ENCODE results near the gene FAM180B. TPM values are rescaled to one million over a fixed set of nuclear protein-coding genes. Genes with fewer than 3 reads are reported as not detected.

The FAM180B gene
- total and polyA plus RNA-seq, 2 of the 8 experiments (the other 6 are each of a cell fraction or from before 2014, with no cell fraction given): 0.09 TPM; not detected in 1

- Histone ChIP-seq H3K79me2 (ENCODE audit: control insufficient read depth in 1 of 2, insufficient read depth in 2 of 2, low read length in 2 of 2) (no peaks in the 10 kb centered on the region), H3K27ac (ENCODE audit: low read depth, low read length) (no peak overlapping the region), H3K23ac (ENCODE audit: insufficient read length) (no peak overlapping the region), H2AFZ (ENCODE audit: low read length) (no peak overlapping the region), H3K4me3 (ENCODE audit: extremely low read depth in 1 of 4, insufficient read depth in 2 of 4, low read depth in 3 of 4, low read length in 4 of 4) (no peak overlapping the region), H4K8ac (ENCODE audit: extremely low read depth, insufficient read depth, low read length) (no peak overlapping the region), H4K20me1 (replicated peaks in 1 of 2; ENCODE audit: control insufficient read depth in 1 of 2, insufficient read depth in 2 of 2, low read length in 2 of 2) (no peaks in the 10 kb centered on the region), H2BK12ac (ENCODE audit: low read depth, low read length) (no peak overlapping the region), H3K9me3 (ENCODE audit: insufficient read depth in 2 of 2, low read depth in 1 of 2, low read length in 1 of 2) (no peaks in the 10 kb centered on the region), H3K27me3 (replicated peaks in 1 of 4; ENCODE audit: control insufficient read depth in 3 of 4, extremely low read depth in 1 of 4, insufficient read depth in 3 of 4, low read length in 3 of 4) (no peaks in the 10 kb centered on the region), H3K79me1 (ENCODE audit: low read depth, low read length) (no peaks in the 10 kb centered on the region), H2AK5ac (ENCODE audit: low read depth, low read length) (no peak overlapping the region), H3K36me3 (ENCODE audit: control insufficient read depth in 2 of 4, insufficient read depth in 4 of 4, low read length in 3 of 4) (no peaks in the 10 kb centered on the region; a peak in 1 of 8 replicates), H3K14ac (ENCODE audit: insufficient read length) (no peak overlapping the region), H3K4me1 (replicated peaks in 1 of 4; ENCODE audit: control insufficient read depth in 3 of 4, insufficient read depth in 4 of 4, low read length in 3 of 4) (no peaks in the 10 kb centered on the region; a peak in 1 of 7 replicates), H3K23me2 (ENCODE audit: low read depth, low read length) (no peaks in the 10 kb centered on the region), H2BK120ac (replicated peaks; ENCODE audit: low read depth, low read length) (no peak overlapping the region), H2BK20ac (ENCODE audit: low read length) (no peak overlapping the region), H2BK5ac (ENCODE audit: low read depth, low read length) (no peak overlapping the region), H3K9ac (replicated peaks in 1 of 4; ENCODE audit: extremely low read depth in 1 of 4, low read depth in 3 of 4, low read length in 3 of 4) (no peak overlapping the region), H3K56ac (replicated peaks; ENCODE audit: insufficient read length, low read depth, low read length) (no peak overlapping the region), H3K18ac (ENCODE audit: extremely low read depth, low read length) (no peak overlapping the region), H3K4me2 (ENCODE audit: insufficient read depth in 1 of 2, low read depth in 2 of 2, low read length in 2 of 2) (no peak overlapping the region), H2BK15ac (ENCODE audit: low read length) (no peak overlapping the region), H4K5ac (ENCODE audit: insufficient read length, low read depth, low read length) (no peak overlapping the region), H3K4ac (replicated peaks; ENCODE audit: insufficient read length, low read depth, low read length) (no peak overlapping the region), H4K91ac (replicated peaks; ENCODE audit: insufficient read length, low read length) (no peak overlapping the region)
- CTCF ChIA-PET (ENCODE audit: partially characterized antibody): no interaction called here
- DNase-seq (ENCODE audit: low read depth in 1 of 2, low spot score in 2 of 2): no peak
- FAIRE-seq: no peak
- TF ChIP-seq TAF7 (optimal IDR thresholded peaks at IDR 0.05; ENCODE audit: borderline replicate concordance, low read depth, low read length): no peak
- no peak for TF ChIP-seq CBX5 (IDR thresholded peaks at IDR 0.05; ENCODE audit: low read depth, low read length)
- no peak for TF ChIP-seq TBP (IDR thresholded peaks at IDR 0.05; ENCODE audit: low read depth, low read length)
- WGBS, 2 experiments (ENCODE audit: extremely low coverage in 1 of 2, insufficient coverage in 1 of 2, insufficient read length in 1 of 2, insufficient replicate concordance in 2 of 2, low coverage in 1 of 2, low lambda C conversion rate in 2 of 2, missing lambda C conversion rate in 1 of 2): 90% methylated on average over 3 of the region's 3 CpGs; no CpG with 5 or more reads in 1 of the 2 experiments
- POLR2A ChIA-PET (ENCODE audit: partially characterized antibody): interaction anchor here (1.9 kb wide), 1 partner anchor 15 kb away, joined by 4 read pairs; no protein-coding TSS in a partner anchor
Measured at GRCh38 chr11:47609675-47610074, 23.2 kb downstream of the FAM180B start.
